ENCODE results near the gene OLR1.

DNA sequence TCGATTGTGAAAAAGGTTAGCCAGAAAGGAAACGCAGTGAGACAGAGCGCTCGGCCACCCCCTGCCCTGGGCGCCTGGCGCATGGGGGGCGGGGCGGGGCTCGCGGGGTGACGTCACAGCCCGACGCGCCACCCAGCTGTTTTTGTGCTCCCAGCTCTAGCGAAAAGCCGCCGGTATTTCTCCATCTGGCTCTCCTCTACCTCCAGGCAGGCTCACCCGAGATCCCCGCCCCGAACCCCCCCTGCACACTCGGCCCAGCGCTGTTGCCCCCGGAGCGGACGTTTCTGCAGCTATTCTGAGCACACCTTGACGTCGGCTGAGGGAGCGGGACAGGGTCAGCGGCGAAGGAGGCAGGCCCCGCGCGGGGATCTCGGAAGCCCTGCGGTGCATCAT, 40.8 kb upstream of the OLR1 start, which contains the start of gene GABARAPL1:
- TF ChIP-seq, protein P1, sequence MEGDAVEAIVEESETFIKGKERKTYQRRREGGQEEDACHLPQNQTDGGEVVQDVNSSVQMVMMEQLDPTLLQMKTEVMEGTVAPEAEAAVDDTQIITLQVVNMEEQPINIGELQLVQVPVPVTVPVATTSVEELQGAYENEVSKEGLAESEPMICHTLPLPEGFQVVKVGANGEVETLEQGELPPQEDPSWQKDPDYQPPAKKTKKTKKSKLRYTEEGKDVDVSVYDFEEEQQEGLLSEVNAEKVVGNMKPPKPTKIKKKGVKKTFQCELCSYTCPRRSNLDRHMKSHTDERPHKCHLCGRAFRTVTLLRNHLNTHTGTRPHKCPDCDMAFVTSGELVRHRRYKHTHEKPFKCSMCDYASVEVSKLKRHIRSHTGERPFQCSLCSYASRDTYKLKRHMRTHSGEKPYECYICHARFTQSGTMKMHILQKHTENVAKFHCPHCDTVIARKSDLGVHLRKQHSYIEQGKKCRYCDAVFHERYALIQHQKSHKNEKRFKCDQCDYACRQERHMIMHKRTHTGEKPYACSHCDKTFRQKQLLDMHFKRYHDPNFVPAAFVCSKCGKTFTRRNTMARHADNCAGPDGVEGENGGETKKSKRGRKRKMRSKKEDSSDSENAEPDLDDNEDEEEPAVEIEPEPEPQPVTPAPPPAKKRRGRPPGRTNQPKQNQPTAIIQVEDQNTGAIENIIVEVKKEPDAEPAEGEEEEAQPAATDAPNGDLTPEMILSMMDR (IDR thresholded peaks at IDR 0.05): no peak
- TF ChIP-seq TCF7L2 (IDR thresholded peaks at IDR 0.05; ENCODE audit: low read depth, low read length): no peak
- no peak for TF ChIP-seq POLR2AphosphoS5 (IDR thresholded peaks at IDR 0.05; ENCODE audit: low read depth, low read length)
- TF ChIP-seq, protein P2, sequence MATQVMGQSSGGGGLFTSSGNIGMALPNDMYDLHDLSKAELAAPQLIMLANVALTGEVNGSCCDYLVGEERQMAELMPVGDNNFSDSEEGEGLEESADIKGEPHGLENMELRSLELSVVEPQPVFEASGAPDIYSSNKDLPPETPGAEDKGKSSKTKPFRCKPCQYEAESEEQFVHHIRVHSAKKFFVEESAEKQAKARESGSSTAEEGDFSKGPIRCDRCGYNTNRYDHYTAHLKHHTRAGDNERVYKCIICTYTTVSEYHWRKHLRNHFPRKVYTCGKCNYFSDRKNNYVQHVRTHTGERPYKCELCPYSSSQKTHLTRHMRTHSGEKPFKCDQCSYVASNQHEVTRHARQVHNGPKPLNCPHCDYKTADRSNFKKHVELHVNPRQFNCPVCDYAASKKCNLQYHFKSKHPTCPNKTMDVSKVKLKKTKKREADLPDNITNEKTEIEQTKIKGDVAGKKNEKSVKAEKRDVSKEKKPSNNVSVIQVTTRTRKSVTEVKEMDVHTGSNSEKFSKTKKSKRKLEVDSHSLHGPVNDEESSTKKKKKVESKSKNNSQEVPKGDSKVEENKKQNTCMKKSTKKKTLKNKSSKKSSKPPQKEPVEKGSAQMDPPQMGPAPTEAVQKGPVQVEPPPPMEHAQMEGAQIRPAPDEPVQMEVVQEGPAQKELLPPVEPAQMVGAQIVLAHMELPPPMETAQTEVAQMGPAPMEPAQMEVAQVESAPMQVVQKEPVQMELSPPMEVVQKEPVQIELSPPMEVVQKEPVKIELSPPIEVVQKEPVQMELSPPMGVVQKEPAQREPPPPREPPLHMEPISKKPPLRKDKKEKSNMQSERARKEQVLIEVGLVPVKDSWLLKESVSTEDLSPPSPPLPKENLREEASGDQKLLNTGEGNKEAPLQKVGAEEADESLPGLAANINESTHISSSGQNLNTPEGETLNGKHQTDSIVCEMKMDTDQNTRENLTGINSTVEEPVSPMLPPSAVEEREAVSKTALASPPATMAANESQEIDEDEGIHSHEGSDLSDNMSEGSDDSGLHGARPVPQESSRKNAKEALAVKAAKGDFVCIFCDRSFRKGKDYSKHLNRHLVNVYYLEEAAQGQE (IDR thresholded peaks at IDR 0.05; ENCODE audit: insufficient read depth in 1 of 2, low read depth in 2 of 2, low read length in 1 of 2): no peak

Data from Panc1 (cell line).